HG02943 (cell line): ENCODE results near the gene DDX18.
"Not testable (repeated sequence)": the region's sequence is repeated elsewhere in the genome, so short reads cannot be mapped to it uniquely, and the experiment has no call there.

Experiments
- ATAC-seq: cut with Tn5 transposase; IDR thresholded peaks from one replicate; pipeline ENCODE4 v1.9.1; 2021; ENCODE audit warnings: mild to moderate bottlenecking, low read depth, moderate library complexity; ENCODE audit not compliant: unreplicated experiment

DDX18 gene

GRCh38 chr2:117814417-117815264 is at the start of gene DDX18:
DDX18 (plus strand) TSS chr2:117814691; CDS start chr2:117814778, 87 bp downstream.
- peak; percentile 99 for ATAC-seq

GRCh38 chr2:117770730-117771129 is 43.8 kb upstream of the DDX18 start:
- no peak for ATAC-seq

- ATAC-seq: no peak
Observed at GRCh38 chr2:117771969-117772630, 42.4 kb upstream of the DDX18 start.

DNA sequence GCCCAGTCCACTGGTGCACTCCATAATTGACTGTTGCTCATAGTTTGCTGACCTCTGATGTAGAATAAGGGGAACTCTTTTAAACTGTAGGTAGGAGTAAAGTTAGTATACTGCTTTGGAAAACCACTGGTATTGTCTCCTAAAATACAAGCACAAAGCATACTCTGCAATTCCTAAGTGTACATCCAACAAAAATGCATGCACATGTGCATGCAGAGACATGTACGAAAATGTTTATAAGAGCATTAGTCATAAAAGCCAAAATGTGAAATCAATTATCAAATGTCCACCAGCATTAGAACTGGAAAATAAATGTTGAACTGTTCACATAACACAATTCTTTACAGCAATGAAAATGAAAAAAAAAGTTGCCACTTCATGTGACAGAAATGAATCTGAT is 39.8 kb upstream of the DDX18 start:
- ATAC-seq: no peak

DNA sequence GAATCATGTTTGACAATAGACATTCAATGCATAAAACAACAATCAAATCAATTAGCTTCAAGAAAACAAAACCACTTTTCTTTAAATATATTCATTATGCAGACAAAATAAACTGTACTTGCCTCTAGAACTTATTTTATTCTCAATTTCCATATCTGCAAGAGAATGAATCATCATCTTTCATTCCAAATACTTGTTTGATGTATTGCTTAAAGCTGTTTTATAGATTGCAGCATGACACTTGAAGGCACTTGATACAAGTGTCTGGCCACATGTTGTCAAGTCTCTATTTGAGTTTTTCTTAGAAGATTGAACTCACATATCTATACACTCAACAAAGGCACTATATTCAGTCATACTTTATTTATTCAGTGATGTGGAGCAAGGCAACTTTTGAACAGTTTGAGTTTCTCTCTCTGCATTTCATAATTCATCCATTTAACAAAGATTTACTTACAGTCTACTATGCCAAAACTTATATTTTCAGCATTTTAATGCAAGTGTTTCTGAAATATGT is 38.7 kb upstream of the DDX18 start:
- ATAC-seq: no peak

DNA sequence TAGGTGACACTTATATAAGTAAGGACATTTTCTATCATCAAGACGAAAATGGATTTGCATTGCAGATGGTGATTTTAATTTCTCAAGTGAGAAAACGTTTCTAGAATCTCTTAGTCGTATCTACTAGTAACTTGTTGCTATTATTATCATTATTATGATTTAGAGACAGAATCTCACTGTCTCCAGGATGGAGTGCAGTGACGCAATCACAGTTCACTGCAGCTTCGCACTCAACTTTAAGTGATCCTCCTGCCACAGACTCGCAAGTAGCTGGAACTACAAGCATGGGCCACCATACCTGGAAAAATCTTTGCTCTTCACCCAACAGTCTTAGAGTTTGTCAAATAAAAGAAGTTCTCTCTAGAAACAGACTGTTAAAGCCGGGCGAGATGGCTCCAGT is 37.6 kb upstream of the DDX18 start:
- no peak for ATAC-seq

GRCh38 chr2:117785740-117786139 is 28.8 kb upstream of the DDX18 start:
- ATAC-seq: no peak

DNA sequence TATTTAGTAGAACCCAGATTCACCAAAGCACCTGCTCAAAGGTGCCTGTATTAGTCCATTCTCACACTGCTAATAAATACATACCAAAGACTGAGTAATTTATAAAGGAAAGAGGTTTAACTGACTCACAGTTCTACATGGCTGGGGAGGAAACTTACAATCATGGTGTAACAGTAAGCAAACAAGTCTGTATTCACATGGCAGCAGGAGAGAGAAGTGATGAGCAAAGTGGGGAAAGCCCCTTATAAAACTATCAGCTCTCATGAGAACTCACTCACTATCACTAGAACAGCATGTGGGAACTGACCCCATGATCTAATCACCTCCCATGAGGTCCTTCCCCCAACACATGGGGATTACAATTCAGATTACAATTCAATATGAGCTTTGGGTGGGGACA is 28.0 kb upstream of the DDX18 start:
- no peak for ATAC-seq

DNA sequence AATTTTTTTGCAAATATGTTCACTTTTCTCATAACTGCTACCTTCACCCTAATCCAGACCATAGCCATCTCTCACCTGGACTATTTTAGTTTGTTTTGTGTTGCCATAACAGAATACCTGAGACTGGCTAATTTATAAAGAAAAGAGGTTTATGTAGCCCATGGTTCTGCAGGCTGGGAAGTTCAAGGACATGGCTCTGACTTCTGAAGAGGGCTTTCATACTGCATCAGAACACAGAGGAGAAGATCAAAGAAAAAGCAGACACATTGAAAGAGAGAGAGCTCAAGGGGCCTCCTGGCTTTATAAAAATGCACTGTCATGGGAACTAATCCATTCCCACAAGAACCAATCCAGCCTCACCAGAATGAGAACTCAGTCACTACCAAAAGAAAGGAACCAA is 25.0 kb upstream of the DDX18 start:
- ATAC-seq: no peak

DNA sequence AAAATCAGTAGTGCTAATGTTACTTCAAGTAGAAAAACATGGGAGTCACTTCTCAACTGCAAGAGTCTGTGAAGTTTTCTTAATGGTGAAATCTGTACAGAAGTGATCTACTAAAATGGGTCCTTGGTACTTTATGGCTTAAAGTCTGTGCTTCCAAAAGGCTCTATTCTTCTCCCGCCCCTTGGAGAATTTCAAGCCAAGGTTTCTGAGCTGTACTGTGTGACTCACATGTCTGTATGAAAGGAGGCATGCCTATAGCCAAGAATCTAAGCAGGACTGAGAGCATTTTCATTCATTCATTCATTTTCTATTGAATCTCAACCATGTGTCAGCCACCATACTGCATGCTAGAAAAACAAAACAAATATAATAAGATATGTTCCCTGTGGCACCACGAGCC is 19.8 kb upstream of the DDX18 start:
- no peak for ATAC-seq

DNA sequence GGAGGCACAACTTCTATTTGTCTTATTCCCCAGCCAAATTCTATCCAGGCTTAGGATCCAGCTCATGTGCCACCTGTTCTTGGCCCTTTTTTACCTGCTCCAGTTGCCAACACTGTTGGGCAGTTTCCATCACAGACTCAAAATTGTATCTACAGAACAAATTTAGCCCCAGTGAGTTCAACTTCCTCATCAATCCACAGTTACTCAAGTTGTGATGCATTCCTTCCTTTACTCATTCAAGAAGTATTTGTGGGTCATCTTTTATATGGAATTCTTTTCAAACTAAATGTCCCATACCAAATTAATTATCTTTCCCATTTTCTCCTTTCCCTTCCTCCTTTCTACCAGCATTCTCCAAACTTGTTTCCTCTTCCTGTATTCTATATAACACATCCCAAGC is 12.7 kb upstream of the DDX18 start:
- no peak for ATAC-seq

- not testable (repeated sequence) for ATAC-seq
Observed at GRCh38 chr2:117803644-117804325, 10.7 kb upstream of the DDX18 start.

GRCh38 chr2:117812443-117812842 is 2.0 kb upstream of the DDX18 start:
- ATAC-seq: no peak

DNA sequence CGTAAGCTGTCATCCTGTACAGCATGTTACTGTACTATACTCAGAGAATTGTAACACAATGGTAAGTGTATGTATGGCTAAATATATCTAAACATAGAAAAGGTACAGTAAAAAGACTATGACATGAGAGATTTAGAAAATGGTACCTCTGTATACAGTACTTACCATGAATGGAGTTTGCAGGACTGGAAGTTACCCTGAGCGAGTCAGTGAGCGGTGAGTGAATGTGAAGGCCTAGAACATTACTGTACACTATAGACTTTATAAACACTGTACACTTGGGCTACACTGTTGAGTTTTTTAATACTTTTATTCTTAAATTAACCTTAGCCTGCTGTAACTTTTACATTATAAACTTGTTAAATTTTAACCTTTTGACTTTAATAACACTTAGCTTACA is 1.5 kb downstream of the DDX18 start:
- ATAC-seq: no peak

DNA sequence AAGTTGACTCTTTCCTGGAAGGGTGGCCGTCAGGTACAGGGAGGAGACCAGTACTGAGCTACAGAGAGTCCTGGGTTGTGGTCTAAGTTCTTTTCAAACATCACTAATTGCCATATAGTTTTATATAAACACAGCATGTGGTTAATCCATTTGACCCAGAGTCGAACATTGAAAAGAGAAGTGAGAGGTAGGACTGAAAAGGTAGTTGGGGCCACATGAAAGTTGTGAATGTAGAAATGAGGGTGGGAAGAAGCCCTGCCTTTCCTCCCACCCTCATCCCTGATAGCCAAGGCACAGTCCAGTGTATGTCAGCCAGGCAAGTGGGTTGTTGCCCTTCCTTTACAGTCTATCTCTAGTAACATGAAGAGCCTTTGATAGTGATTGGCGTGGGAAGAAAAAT is 4.4 kb downstream of the DDX18 start:
- ATAC-seq: no peak

DNA sequence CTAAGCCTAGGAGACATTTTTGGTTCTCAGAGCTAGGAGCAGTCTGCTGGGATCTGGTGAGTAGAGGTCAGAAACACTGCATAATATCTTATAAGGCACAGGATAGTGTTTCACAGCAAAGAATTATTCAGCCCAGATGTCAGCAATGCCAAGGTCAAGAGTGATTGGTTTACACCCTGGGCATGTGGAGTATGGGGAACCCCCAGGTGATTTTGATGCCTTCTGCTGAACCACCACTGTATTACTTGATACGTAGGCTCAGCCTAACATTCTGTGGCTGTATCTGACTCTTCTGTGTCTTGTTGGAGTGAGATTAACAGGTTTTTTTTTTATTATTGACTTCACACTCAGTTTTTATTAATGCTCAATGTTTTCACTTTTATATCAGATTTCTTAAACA is 6.0 kb downstream of the DDX18 start:
- ATAC-seq: no peak

- ATAC-seq: no peak
Observed at GRCh38 chr2:117825437-117825836, 10.9 kb downstream of the DDX18 start.

GRCh38 chr2:117827464-117827863 is 13.0 kb downstream of the DDX18 start:
- not testable (repeated sequence) for ATAC-seq

- no peak for ATAC-seq
Observed at GRCh38 chr2:117828870-117829269, 14.4 kb downstream of the DDX18 start.

DNA sequence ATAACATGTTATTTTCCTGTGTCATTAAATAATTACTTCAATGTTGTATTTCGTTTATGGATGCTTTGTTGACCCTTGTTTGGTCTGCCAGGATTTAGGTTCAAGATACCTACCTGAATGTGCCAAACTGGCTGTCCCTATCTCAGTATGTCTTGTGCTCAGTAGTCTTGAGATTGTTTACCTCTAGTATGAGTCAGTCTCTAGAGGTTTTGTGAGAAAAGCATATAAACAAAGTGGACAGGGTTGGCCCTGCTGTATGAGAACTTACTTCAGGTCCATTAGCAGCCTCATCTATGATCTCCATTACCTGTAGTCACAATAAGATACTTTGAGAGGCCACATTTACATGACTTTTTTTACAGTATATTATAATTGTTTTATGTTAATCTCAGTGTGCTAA is 17.8 kb downstream of the DDX18 start:
- ATAC-seq: no peak

DNA sequence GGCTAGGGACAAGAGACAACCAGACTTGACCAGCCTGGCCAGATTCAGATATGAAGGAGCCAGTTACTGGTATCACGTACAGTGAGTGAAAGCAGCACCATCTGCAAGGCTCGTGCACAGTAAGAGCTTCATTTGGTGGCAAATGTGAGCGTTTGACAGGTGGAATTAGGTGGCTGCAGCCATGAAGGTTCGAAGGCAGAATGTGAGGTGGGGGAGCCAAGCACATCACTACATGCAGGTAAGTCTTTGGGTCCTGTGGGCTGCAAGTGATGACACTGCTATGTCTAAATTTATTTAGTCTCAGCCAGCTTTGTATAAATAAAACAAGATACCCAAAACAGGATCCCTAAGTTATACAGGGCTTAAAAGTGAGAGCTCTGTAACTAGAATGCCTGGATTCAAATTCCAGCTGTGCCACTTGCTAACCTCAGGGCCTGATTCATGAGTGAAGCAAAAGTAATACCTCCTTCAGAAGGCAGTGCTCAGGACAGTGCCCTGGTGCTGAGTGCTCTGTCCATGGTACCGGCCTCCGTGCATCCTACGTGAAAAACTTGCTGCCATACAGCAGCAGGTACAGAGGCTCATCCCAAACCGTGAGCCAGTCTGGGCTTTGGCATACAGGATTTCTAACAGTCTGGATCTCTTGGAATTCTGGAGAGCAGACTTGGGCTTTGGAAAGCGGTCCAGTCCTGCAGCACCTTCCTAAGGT is 18.6 kb downstream of the DDX18 start:
- no peak for ATAC-seq
